K562 (cell line): ENCODE results near the gene ATF6B. TPM values are rescaled to one million over a fixed set of nuclear protein-coding genes. Genes with fewer than 3 reads are reported as not detected.

Experiments used
- ADNP ChIP-seq: fragments of 200-800 bp; sonication (Bioruptor generic); IDR thresholded peaks from 2 replicates; pipeline ENCODE4 v1.6.1; 2016; ENCODE audit warnings: missing genetic modification characterization, missing compliant biosample characterization
- BRF1 ChIP-seq: IDR thresholded peaks from 3 replicates; pipeline ENCODE4 v1.6.1; 2011; ENCODE audit warnings: borderline replicate concordance, mild to moderate bottlenecking; ENCODE audit not compliant: insufficient read length; ENCODE audit errors: extremely low read depth
- CAMTA2 ChIP-seq: fragments of 250-450 bp; sonication (Bioruptor Pico); conservative IDR thresholded peaks from 2 replicates; pipeline ENCODE4 v1.5.1; 2022
- CC2D1A ChIP-seq: fragments of 450-650 bp; IDR thresholded peaks from 2 replicates; pipeline ENCODE4 v1.6.1; 2017; ENCODE audit warnings: mild to moderate bottlenecking
- DIDO1 ChIP-seq: fragments of 450-650 bp; IDR thresholded peaks from 2 replicates; pipeline ENCODE4 v1.6.1; 2016; ENCODE audit warnings: low read depth, missing biosample characterization, missing genetic modification characterization
- EHMT2 ChIP-seq: fragments of 450-650 bp; IDR thresholded peaks from 2 replicates; pipeline ENCODE4 v1.6.1; 2018; ENCODE audit warnings: antibody characterized with exemption
- EP400 ChIP-seq: fragments of 450-650 bp; IDR thresholded peaks from 2 replicates; pipeline ENCODE4 v1.6.1; 2017; ENCODE audit warnings: antibody characterized with exemption, mild to moderate bottlenecking, moderate library complexity
- FOXK2 ChIP-seq, 2 experiments: fragments of 450-650 bp; IDR thresholded peaks in 1 of 2; conservative IDR thresholded peaks in 1 of 2; 2 replicates each; pipeline ENCODE4 v1.6.1; 2016; ENCODE audit warnings: low read depth in 2 of 2, mild to moderate bottlenecking in 1 of 2
- GABPB1 ChIP-seq: sonication (generic); formaldehyde crosslinking; IDR thresholded peaks from 2 replicates; pipeline ENCODE4 v1.8.0; 2022; ENCODE audit warnings: mild to moderate bottlenecking, missing genetic modification reagents
- NCOA1 ChIP-seq: fragments of 450-650 bp; IDR thresholded peaks from 2 replicates; pipeline ENCODE4 v1.6.1; 2016; ENCODE audit warnings: low read depth
- NFXL1 ChIP-seq: fragments of 450-650 bp; formaldehyde crosslinking; IDR thresholded peaks from 2 replicates; pipeline ENCODE4 v1.4.0; 2021; ENCODE audit warnings: mild to moderate bottlenecking
- PML ChIP-seq: IDR thresholded peaks from 2 replicates; pipeline ENCODE4 v1.6.1; 2012; ENCODE audit warnings: low read length, inconsistent platforms
- RHOXF2B ChIP-seq: fragments of 250-450 bp; sonication (Bioruptor Pico); conservative IDR thresholded peaks from 2 replicates; pipeline ENCODE4 v1.5.1; 2021
- SRF ChIP-seq, 2 experiments: fragments of 250-450, 450-650 bp in 1 of 2; sonication (Bioruptor Pico) in 1 of 2; sonication (generic) in 1 of 2; formaldehyde crosslinking; IDR thresholded peaks; 2 replicates each; pipeline versions ENCODE4 v1.5.0 to v1.5.1; 2020 to 2022; ENCODE audit warnings: mild to moderate bottlenecking in 1 of 2, missing genetic modification reagents in 1 of 2
- SRSF1 ChIP-seq: fragments of 200-400 bp; formaldehyde crosslinking; IDR thresholded peaks from 2 replicates; pipeline ENCODE4 v1.6.1; 2017; ENCODE audit warnings: mild to moderate bottlenecking, low read depth, low read length, moderate library complexity
- WHSC1 ChIP-seq: IDR thresholded peaks from one replicate; pipeline ENCODE4 v1.6.1; 2012; ENCODE audit warnings: low read length, control low read depth, inconsistent platforms
- ZBTB17 ChIP-seq: fragments of 450-650 bp; formaldehyde crosslinking; IDR thresholded peaks from 2 replicates; pipeline ENCODE4 v1.4.0; 2020; ENCODE audit warnings: mild to moderate bottlenecking
- ZNF140 ChIP-seq: fragments of 250-450 bp; sonication (Bioruptor Pico); IDR thresholded peaks from 2 replicates; pipeline ENCODE4 v1.8.0; 2021; ENCODE audit warnings: moderate library complexity, mild to moderate bottlenecking, inconsistent platforms
- ZNF232 ChIP-seq: sonication (generic); formaldehyde crosslinking; IDR thresholded peaks from 2 replicates; pipeline ENCODE4 v1.8.0; 2022; ENCODE audit warnings: mild to moderate bottlenecking, missing genetic modification reagents
- polyA plus RNA-seq, 8 experiments: library from polyadenylated mRNA; depleted of rRNA in 4 of 8; stranded (reverse) in 5 of 8; unstranded in 3 of 8; fragments of >200 nt; fragmentation: Nextera tagmentation in 2 of 8; fragmentation: Illumina TruSeq in 1 of 8; extraction: Ambion mirVana in 2 of 8; extraction: Trizol in 1 of 8; gene quantifications; 2 replicates each; pipeline versions ENCODE4 v1.2.1 to v1.2.3, GENCODE V29; 2011 to 2014; ENCODE audit warnings: inconsistent platforms in 1 of 8, missing spikeins in 1 of 8
- total RNA-seq, 7 experiments: library from RNA; depleted of rRNA in 6 of 7; stranded (reverse); fragments of >200 nt in 6 of 7; fragmentation: Illumina TruSeq in 2 of 7; extraction: Trizol in 2 of 7; gene quantifications; 2 replicates each; pipeline versions ENCODE4 v1.2.1 to v1.2.3, GENCODE V29; 2011 to 2021; ENCODE audit warnings: low replicate concordance in 1 of 7
- TF ChIP-seq, protein P1 (sequence below): fragments of 250-450 bp; sonication (Bioruptor Pico); IDR thresholded peaks from 2 replicates; pipeline ENCODE4 v1.5.0; 2021; ENCODE audit warnings: mild to moderate bottlenecking, borderline replicate concordance
- TF ChIP-seq, protein P2 (sequence below): fragments of 450-650 bp; conservative IDR thresholded peaks from 2 replicates; pipeline ENCODE4 v1.6.1; 2016; ENCODE audit warnings: missing genetic modification characterization, low read depth, mild to moderate bottlenecking, missing compliant biosample characterization, moderate library complexity
- TF ChIP-seq, protein P3 (sequence below), 2 experiments: fragments of 450-650 bp in 1 of 2; IDR thresholded peaks; 2 replicates each; pipeline ENCODE4 v1.6.1; 2011 to 2017; ENCODE audit warnings: low read depth in 2 of 2, antibody characterized with exemption in 1 of 2, borderline replicate concordance in 1 of 2, low read length in 1 of 2, mild to moderate bottlenecking in 1 of 2, mixed read lengths in 1 of 2; ENCODE audit not compliant: control insufficient read depth in 1 of 2

The ATF6B gene
- total and polyA plus RNA-seq, 9 of the 15 experiments (the other 6 are each of a cell fraction or from before 2014, with no cell fraction given) = 20.7 to 131 (median 31.7) TPM

DNA sequence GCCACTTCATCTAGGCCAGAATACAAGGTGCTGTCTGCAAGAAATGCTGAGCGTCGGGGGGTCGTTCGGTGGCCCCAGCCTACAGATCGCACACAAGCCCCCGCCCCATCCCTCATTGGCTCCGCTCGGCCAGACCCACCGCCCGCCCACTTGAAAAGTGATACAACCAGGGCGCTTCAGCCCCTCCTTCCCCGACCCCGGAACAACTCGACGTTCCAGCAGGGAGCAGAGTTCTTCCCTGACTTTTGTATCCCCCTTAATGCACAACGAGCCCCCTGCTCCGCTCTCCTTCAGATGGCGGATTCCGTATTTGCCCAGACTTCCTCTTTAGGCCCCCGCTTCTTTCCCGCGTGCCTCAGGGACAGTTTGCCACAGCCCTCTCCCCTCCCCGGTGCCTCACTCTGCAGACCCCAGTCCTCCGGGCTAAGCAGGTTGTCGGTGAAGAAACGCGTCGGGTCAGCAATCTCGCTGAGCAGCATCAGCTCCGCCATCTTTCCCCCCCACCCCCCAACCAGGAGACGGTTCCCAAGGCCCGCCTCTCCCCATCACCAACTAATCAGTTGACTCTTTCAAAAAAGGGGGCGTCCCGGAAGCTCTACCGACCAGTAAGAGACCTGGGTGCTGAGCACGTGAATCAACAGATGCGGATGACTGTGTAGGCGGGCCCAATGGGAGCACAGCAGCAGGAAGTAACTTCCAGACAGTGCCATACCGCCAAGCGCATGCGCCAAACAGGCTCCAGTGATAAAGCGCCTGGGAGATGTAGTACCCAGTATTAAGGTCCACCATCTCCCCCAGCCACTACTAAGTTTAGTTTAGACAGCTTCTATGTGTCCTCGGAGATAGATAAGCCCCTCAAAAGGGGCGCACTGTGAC is at the start of gene ATF6B (continued):
- no peak for TF ChIP-seq DIDO1
- TF ChIP-seq, protein P1, sequence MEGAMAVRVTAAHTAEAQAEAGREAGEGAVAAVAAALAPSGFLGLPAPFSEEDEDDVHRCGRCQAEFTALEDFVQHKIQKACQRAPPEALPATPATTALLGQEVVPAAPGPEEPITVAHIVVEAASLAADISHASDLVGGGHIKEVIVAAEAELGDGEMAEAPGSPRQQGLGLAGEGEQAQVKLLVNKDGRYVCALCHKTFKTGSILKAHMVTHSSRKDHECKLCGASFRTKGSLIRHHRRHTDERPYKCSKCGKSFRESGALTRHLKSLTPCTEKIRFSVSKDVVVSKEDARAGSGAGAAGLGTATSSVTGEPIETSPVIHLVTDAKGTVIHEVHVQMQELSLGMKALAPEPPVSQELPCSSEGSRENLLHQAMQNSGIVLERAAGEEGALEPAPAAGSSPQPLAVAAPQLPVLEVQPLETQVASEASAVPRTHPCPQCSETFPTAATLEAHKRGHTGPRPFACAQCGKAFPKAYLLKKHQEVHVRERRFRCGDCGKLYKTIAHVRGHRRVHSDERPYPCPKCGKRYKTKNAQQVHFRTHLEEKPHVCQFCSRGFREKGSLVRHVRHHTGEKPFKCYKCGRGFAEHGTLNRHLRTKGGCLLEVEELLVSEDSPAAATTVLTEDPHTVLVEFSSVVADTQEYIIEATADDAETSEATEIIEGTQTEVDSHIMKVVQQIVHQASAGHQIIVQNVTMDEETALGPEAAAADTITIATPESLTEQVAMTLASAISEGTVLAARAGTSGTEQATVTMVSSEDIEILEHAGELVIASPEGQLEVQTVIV (CRISPR knock-in tag) = no peak
- TF ChIP-seq ZNF140 (CRISPR knock-in tag) = no peak
- TF ChIP-seq PML = peak; percentile 75; the same call in 1 of the 2 replicates
- no peak for TF ChIP-seq WHSC1
- no peak for TF ChIP-seq BRF1
- no peak for TF ChIP-seq NFXL1 (CRISPR knock-in tag)
- peak; percentile 71 for TF ChIP-seq GABPB1 (CRISPR knock-in tag)
- TF ChIP-seq RHOXF2B (CRISPR knock-in tag) = no peak
- no peak for TF ChIP-seq ADNP (tag)
- TF ChIP-seq FOXK2 (conservative IDR thresholded peaks at IDR 0.05 in 1 of 2, IDR thresholded peaks at IDR 0.05 in 1 of 2; ENCODE audit: low read depth in 2 of 2) = peak; percentile 83 to 84
- TF ChIP-seq SRSF1 = no peak
- TF ChIP-seq CC2D1A = peak; percentile 52; the same call in 1 of the 2 replicates
- TF ChIP-seq, protein P2, sequence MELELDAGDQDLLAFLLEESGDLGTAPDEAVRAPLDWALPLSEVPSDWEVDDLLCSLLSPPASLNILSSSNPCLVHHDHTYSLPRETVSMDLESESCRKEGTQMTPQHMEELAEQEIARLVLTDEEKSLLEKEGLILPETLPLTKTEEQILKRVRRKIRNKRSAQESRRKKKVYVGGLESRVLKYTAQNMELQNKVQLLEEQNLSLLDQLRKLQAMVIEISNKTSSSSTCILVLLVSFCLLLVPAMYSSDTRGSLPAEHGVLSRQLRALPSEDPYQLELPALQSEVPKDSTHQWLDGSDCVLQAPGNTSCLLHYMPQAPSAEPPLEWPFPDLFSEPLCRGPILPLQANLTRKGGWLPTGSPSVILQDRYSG (tag) = no peak
- TF ChIP-seq CAMTA2 (CRISPR knock-in tag) = no peak
- peak; percentile 81 for TF ChIP-seq EP400
- TF ChIP-seq, protein P3, sequence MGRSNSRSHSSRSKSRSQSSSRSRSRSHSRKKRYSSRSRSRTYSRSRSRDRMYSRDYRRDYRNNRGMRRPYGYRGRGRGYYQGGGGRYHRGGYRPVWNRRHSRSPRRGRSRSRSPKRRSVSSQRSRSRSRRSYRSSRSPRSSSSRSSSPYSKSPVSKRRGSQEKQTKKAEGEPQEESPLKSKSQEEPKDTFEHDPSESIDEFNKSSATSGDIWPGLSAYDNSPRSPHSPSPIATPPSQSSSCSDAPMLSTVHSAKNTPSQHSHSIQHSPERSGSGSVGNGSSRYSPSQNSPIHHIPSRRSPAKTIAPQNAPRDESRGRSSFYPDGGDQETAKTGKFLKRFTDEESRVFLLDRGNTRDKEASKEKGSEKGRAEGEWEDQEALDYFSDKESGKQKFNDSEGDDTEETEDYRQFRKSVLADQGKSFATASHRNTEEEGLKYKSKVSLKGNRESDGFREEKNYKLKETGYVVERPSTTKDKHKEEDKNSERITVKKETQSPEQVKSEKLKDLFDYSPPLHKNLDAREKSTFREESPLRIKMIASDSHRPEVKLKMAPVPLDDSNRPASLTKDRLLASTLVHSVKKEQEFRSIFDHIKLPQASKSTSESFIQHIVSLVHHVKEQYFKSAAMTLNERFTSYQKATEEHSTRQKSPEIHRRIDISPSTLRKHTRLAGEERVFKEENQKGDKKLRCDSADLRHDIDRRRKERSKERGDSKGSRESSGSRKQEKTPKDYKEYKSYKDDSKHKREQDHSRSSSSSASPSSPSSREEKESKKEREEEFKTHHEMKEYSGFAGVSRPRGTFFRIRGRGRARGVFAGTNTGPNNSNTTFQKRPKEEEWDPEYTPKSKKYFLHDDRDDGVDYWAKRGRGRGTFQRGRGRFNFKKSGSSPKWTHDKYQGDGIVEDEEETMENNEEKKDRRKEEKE (IDR thresholded peaks at IDR 0.05; ENCODE audit: borderline replicate concordance in 1 of 2, control insufficient read depth in 1 of 2, low read depth in 2 of 2, low read length in 1 of 2) = no peak
- peak in 1 of 2 experiments; percentile 78; a peak in 1 of 4 replicates for TF ChIP-seq SRF (CRISPR knock-in tag; IDR thresholded peaks at IDR 0.05)
- 0 out of 2 replicates have a peak, but pooled peaks have one; percentile 24 for TF ChIP-seq NCOA1
- TF ChIP-seq ZBTB17 = peak; percentile 72
- 0 out of 2 replicates have a peak, but pooled peaks have one; percentile 57 for TF ChIP-seq ZNF232 (CRISPR knock-in tag)
- TF ChIP-seq EHMT2 = no peak
